ENCODE results near the gene RYR1.
"Not testable (repeated sequence)": the region's sequence is repeated elsewhere in the genome, so short reads cannot be mapped to it uniquely, and the experiment has no call there.

Gene RYR1

GRCh38 chr19:38606131-38606530 is 172.6 kb downstream of the RYR1 start:
- DNase-seq (ENCODE audit: low read depth in 1 of 2, low spot score in 1 of 2): no peak
- in situ Hi-C loops (cut with HindIII; ENCODE audit: low pct_unique_long_range_greater_than_20kb, low sequenced_read_pairs): no loop called here

GRCh38 chr19:38614289-38614688 is 180.8 kb downstream of the RYR1 start:
- in situ Hi-C loops (cut with HindIII; ENCODE audit: low pct_unique_long_range_greater_than_20kb, low sequenced_read_pairs): no loop called here
- no peak for TF ChIP-seq JUND (IDR thresholded peaks at IDR 0.05; ENCODE audit: low read depth)
- DNase-seq (ENCODE audit: low read depth in 1 of 2, low spot score in 1 of 2): no peak

More at GRCh38 chr19:38606131-38606530, 172.6 kb downstream of the RYR1 start:
- no peak for TF ChIP-seq JUND (IDR thresholded peaks at IDR 0.05; ENCODE audit: low read depth)

GRCh38 chr19:38615007-38615581 is 181.6 kb downstream of the RYR1 start:
- no peak for TF ChIP-seq JUND (IDR thresholded peaks at IDR 0.05; ENCODE audit: low read depth)
- no peak for DNase-seq (ENCODE audit: low read depth in 1 of 2, low spot score in 1 of 2)
- in situ Hi-C loops (cut with HindIII; ENCODE audit: low pct_unique_long_range_greater_than_20kb, low sequenced_read_pairs): no loop called here

GRCh38 chr19:38616265-38616664 is 182.8 kb downstream of the RYR1 start:
- in situ Hi-C loops (cut with HindIII; ENCODE audit: low pct_unique_long_range_greater_than_20kb, low sequenced_read_pairs): no loop called here
- DNase-seq (ENCODE audit: low read depth in 1 of 2, low spot score in 1 of 2): no peak

GRCh38 chr19:38617283-38617763 is 183.8 kb downstream of the RYR1 start:
- in situ Hi-C loops (cut with HindIII; ENCODE audit: low pct_unique_long_range_greater_than_20kb, low sequenced_read_pairs): no loop called here
- TF ChIP-seq JUND (IDR thresholded peaks at IDR 0.05; ENCODE audit: low read depth): no peak
- DNase-seq (ENCODE audit: low read depth in 1 of 2, low spot score in 1 of 2): no peak

More at GRCh38 chr19:38616265-38616664, 182.8 kb downstream of the RYR1 start:
- TF ChIP-seq JUND (IDR thresholded peaks at IDR 0.05; ENCODE audit: low read depth): no peak

GRCh38 chr19:38617764-38618589 is 184.5 kb downstream of the RYR1 start, which contains the start of gene MAP4K1:
Gene MAP4K1 (minus strand): TSS chr19:38617953. CDS start chr19:38617895, 58 bp downstream.
- TF ChIP-seq JUND (IDR thresholded peaks at IDR 0.05; ENCODE audit: low read depth): no peak
- DNase-seq (ENCODE audit: low read depth in 1 of 2, low spot score in 1 of 2): peak; percentile 11 to 16
- in situ Hi-C loops (cut with HindIII; ENCODE audit: low pct_unique_long_range_greater_than_20kb, low sequenced_read_pairs): no loop called here

GRCh38 chr19:38618590-38619360 is 185.3 kb downstream of the RYR1 start, which contains the start of gene EIF3K:
Gene EIF3K (plus strand): TSS chr19:38619188. CDS start chr19:38619269, 81 bp downstream.
- in situ Hi-C loops (cut with HindIII; ENCODE audit: low pct_unique_long_range_greater_than_20kb, low sequenced_read_pairs): no loop called here
- peak; percentile 93 to 98 for DNase-seq (ENCODE audit: low read depth in 1 of 2, low spot score in 1 of 2)
- no peak for TF ChIP-seq JUND (IDR thresholded peaks at IDR 0.05; ENCODE audit: low read depth)

GRCh38 chr19:38619361-38620174 is 186.1 kb downstream of the RYR1 start:
- DNase-seq (ENCODE audit: low read depth in 1 of 2, low spot score in 1 of 2): no peak
- no peak for TF ChIP-seq JUND (IDR thresholded peaks at IDR 0.05; ENCODE audit: low read depth)
- in situ Hi-C loops (cut with HindIII; ENCODE audit: low pct_unique_long_range_greater_than_20kb, low sequenced_read_pairs): no loop called here

- in situ Hi-C loops (cut with HindIII; ENCODE audit: low pct_unique_long_range_greater_than_20kb, low sequenced_read_pairs): no loop called here
- no peak for TF ChIP-seq JUND (IDR thresholded peaks at IDR 0.05; ENCODE audit: low read depth)
Measured at GRCh38 chr19:38624822-38625221, 191.3 kb downstream of the RYR1 start.

GRCh38 chr19:38626401-38626800 is 192.9 kb downstream of the RYR1 start:
- in situ Hi-C loops (cut with HindIII; ENCODE audit: low pct_unique_long_range_greater_than_20kb, low sequenced_read_pairs): no loop called here
- no peak for DNase-seq (ENCODE audit: low read depth in 1 of 2, low spot score in 1 of 2)
- TF ChIP-seq JUND (IDR thresholded peaks at IDR 0.05; ENCODE audit: low read depth): no peak

More at GRCh38 chr19:38624822-38625221, 191.3 kb downstream of the RYR1 start:
- no peak for DNase-seq (ENCODE audit: low read depth in 1 of 2, low spot score in 1 of 2)

- DNase-seq (ENCODE audit: low read depth in 1 of 2, low spot score in 1 of 2): no peak
- TF ChIP-seq JUND (IDR thresholded peaks at IDR 0.05; ENCODE audit: low read depth): no peak
- in situ Hi-C loops (cut with HindIII; ENCODE audit: low pct_unique_long_range_greater_than_20kb, low sequenced_read_pairs): no loop called here
Measured at GRCh38 chr19:38629568-38629967, 196.1 kb downstream of the RYR1 start.

GRCh38 chr19:38631301-38631700 is 197.8 kb downstream of the RYR1 start:
- DNase-seq (ENCODE audit: low read depth in 1 of 2, low spot score in 1 of 2); in situ Hi-C loops (cut with HindIII; ENCODE audit: low pct_unique_long_range_greater_than_20kb, low sequenced_read_pairs): not testable (repeated sequence)

GRCh38 chr19:38631811-38632475 is 198.5 kb downstream of the RYR1 start:
- in situ Hi-C loops (cut with HindIII; ENCODE audit: low pct_unique_long_range_greater_than_20kb, low sequenced_read_pairs): not testable (repeated sequence)

More at GRCh38 chr19:38631811-38632475, 198.5 kb downstream of the RYR1 start:
- not testable (repeated sequence) for DNase-seq (ENCODE audit: low read depth in 1 of 2, low spot score in 1 of 2)
